ENCODE measurements around the gene SLCO2B1. TPM values are rescaled to one million over a fixed set of nuclear protein-coding genes. Genes with fewer than 3 reads are reported as not detected.
"Not testable (repeated sequence)": the region's sequence is repeated elsewhere in the genome, so short reads cannot be mapped to it uniquely, and the experiment has no call there.

Gene SLCO2B1, protein sequence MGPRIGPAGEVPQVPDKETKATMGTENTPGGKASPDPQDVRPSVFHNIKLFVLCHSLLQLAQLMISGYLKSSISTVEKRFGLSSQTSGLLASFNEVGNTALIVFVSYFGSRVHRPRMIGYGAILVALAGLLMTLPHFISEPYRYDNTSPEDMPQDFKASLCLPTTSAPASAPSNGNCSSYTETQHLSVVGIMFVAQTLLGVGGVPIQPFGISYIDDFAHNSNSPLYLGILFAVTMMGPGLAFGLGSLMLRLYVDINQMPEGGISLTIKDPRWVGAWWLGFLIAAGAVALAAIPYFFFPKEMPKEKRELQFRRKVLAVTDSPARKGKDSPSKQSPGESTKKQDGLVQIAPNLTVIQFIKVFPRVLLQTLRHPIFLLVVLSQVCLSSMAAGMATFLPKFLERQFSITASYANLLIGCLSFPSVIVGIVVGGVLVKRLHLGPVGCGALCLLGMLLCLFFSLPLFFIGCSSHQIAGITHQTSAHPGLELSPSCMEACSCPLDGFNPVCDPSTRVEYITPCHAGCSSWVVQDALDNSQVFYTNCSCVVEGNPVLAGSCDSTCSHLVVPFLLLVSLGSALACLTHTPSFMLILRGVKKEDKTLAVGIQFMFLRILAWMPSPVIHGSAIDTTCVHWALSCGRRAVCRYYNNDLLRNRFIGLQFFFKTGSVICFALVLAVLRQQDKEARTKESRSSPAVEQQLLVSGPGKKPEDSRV
- total RNA-seq: 10 to 100 TPM in 1 of 4 donors, 1 to 10 TPM in 3; 1.9 to 17.6 (median 5.0) TPM

DNA sequence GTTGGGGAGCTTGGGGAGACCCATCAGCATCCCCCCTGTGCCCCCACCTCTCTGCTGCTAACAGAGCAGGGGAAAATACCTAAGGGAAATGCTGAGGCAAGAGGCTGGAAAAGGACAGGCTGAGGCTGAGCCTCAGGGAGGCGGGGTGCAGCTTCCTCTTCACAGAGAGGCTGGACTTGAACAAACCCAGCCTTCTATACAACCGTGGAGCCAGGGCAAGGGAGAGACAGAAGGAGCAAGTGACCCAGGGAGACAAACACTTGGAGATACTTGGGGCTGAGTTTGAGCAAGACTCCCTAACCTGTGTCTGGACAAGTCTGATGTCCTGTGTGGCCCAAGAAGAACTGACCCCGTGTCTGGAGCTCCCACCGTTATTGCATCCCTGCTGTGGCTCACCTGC is at the start of gene SLCO2B1:
SLCO2B1 (plus strand) TSS at position 229 of the 400 bp plus-strand sequence. CDS start 275 bp downstream, outside the sequence.
- H3K36me3 ChIP-seq: no peaks in the 10 kb centered on the region
- in situ Hi-C loops (cut with MboI; ENCODE audit: low sequenced_read_pairs in 4 of 4): no loop called here
- peak within 1 kb of the TSS in 2 of 4 donors; percentile 22 to 56 for H3K27ac ChIP-seq
- no peaks in the 10 kb centered on the region for H3K27me3 ChIP-seq
- intact Hi-C loops (cut with DNase I; ENCODE audit: low total_unique reads): no loop called here
- H3K4me1 ChIP-seq: peaks cover 0 to 7% of the 10 kb centered on the region in 2 donors
- ATAC-seq (peak; percentile 39 to 53), DNase-seq (no peak)
- H3K4me3 ChIP-seq: peak within 1 kb of the TSS in 3 of 4 donors; percentile 23 to 41 (median 39)
- no peaks in the 10 kb centered on the region for H3K9me3 ChIP-seq
- no peak for TF ChIP-seq POLR2A (IDR thresholded peaks at IDR 0.05)
- TF ChIP-seq, protein P1, sequence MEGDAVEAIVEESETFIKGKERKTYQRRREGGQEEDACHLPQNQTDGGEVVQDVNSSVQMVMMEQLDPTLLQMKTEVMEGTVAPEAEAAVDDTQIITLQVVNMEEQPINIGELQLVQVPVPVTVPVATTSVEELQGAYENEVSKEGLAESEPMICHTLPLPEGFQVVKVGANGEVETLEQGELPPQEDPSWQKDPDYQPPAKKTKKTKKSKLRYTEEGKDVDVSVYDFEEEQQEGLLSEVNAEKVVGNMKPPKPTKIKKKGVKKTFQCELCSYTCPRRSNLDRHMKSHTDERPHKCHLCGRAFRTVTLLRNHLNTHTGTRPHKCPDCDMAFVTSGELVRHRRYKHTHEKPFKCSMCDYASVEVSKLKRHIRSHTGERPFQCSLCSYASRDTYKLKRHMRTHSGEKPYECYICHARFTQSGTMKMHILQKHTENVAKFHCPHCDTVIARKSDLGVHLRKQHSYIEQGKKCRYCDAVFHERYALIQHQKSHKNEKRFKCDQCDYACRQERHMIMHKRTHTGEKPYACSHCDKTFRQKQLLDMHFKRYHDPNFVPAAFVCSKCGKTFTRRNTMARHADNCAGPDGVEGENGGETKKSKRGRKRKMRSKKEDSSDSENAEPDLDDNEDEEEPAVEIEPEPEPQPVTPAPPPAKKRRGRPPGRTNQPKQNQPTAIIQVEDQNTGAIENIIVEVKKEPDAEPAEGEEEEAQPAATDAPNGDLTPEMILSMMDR (IDR thresholded peaks at IDR 0.05 in 4 of 5, conservative IDR thresholded peaks at IDR 0.05 in 1 of 5): no peak

DNA sequence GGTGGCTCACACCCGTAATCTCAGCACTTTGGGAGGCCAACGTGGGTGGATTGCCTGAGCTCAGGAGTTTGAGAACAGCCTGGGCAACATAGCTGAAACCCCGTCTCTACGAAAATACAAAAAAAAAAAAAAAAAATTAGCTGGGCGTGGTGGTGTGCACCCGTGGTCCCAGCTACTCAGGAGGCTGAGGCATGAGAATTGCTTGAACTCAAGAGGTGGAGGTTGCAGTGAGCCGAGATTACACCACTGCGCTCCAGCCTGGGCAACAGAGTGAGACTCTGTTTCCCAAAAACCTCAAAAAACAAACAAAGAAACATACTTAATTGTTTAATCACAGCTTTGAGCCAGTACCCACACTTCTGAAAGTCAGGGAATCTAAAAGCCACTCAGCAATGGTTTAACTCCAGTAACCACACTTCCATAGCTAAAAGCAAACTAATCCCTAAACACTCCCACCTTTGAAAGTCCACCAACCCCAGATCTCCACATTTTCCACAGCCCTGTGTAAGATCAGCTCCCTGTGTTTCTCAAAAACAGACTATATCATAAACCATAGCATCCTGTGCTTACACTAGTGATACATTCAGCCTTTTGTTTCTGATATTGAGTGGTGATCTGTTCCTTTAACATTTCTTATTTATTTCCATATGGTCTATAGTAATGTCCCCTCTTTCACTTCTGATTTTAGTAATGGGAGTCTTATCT is 49.3 kb upstream of the SLCO2B1 start:
- Histone ChIP-seq H3K36me3 (no peaks in the 10 kb centered on the region), H3K4me3 (no peak overlapping the region), H3K9me3 (no peaks in the 10 kb centered on the region), H3K27ac (no peak overlapping the region), H3K4me1 (no peaks in the 10 kb centered on the region), H3K27me3 (peaks cover 0 to 11% (median 0%) of the 10 kb centered on the region in 3 donors)
- DNase-seq (no peak), ATAC-seq (no peak)
- no peak for TF ChIP-seq POLR2A (IDR thresholded peaks at IDR 0.05)
- TF ChIP-seq, protein P1 (IDR thresholded peaks at IDR 0.05 in 4 of 5, conservative IDR thresholded peaks at IDR 0.05 in 1 of 5): no peak
- in situ Hi-C loops (cut with MboI; ENCODE audit: low sequenced_read_pairs in 4 of 4): no loop called here
- intact Hi-C loops (cut with DNase I; ENCODE audit: low total_unique reads): no loop called here

DNA sequence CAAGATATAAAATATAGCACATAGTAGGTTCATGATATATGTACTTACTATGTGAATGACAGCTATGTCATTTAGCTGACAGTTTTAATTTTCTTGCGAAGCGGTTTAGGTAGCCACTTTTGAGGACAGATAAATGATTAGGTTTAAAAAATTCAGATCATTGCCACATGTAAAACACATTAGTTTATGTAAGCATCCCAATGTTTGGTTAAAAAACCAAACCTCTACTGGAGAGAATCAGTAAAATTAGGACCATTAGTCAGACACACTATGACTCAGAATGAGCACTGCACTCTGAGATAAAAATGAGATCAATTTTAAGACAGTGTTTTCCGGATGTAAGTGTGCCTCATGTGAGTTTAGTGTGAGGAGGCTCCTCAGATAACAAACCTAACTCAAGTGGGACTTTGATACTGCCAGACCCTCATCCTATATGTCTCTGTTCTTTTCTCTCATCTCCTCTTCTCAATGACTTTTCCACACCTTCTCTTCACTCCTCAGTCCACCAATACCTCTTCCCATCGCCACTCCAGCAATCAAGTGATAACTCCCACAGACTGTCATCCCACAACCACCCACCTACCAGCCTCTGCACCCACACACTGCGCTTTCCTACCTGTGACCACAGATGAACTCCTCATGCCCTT is 47.4 kb upstream of the SLCO2B1 start:
- in situ Hi-C loops (cut with MboI; ENCODE audit: low sequenced_read_pairs in 4 of 4) (no loop called here), intact Hi-C loops (cut with DNase I; ENCODE audit: low total_unique reads) (no loop called here)

DNA sequence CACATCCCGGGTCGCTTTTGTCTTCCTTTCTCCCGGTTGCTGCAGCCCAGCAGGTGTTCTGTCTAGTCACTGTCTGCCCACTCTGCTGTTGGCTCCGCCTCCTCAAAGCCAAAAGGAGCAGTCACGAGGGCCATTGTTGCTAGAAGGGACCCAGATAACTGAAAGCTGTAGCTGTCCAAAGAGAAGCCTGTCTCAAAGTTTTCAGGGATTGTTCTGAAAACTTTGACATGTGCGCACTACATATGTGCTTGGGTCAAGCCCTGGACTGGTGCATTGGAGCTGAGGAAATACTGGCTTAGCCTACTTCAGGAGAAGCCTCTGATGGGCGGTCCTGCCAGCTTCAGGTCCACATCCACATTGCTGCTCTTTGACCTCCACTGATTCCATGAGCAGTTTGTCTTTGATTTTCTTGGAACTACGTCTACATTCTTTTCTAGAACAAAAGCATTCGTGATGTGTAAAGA is 45.4 kb upstream of the SLCO2B1 start:
- no peak overlapping the region for H3K4me3 ChIP-seq
- intact Hi-C loops (cut with DNase I; ENCODE audit: low total_unique reads): no loop called here
- peaks cover 0 to 3% (median 0%) of the 10 kb centered on the region in 3 donors for H3K27me3 ChIP-seq
- no peak overlapping the region for H3K27ac ChIP-seq
- ATAC-seq (no peak), DNase-seq (no peak)
- H3K9me3 ChIP-seq: no peaks in the 10 kb centered on the region
- H3K4me1 ChIP-seq: no peaks in the 10 kb centered on the region
- no peaks in the 10 kb centered on the region for H3K36me3 ChIP-seq
- in situ Hi-C loops (cut with MboI; ENCODE audit: low sequenced_read_pairs in 4 of 4): no loop called here
- no peak for TF ChIP-seq POLR2A (IDR thresholded peaks at IDR 0.05)

More for the DNA sequence above, 47.4 kb upstream of the SLCO2B1 start:
- H3K4me1 ChIP-seq: no peaks in the 10 kb centered on the region
- H3K4me3 ChIP-seq: no peak overlapping the region
- ATAC-seq (no peak), DNase-seq (no peak)
- peaks cover 0 to 3% (median 0%) of the 10 kb centered on the region in 3 donors for H3K27me3 ChIP-seq
- H3K36me3 ChIP-seq: no peaks in the 10 kb centered on the region
- no peak overlapping the region for H3K27ac ChIP-seq
- TF ChIP-seq POLR2A (IDR thresholded peaks at IDR 0.05): no peak
- TF ChIP-seq, protein P1 (IDR thresholded peaks at IDR 0.05 in 4 of 5, conservative IDR thresholded peaks at IDR 0.05 in 1 of 5): no peak
- no peaks in the 10 kb centered on the region for H3K9me3 ChIP-seq

DNA sequence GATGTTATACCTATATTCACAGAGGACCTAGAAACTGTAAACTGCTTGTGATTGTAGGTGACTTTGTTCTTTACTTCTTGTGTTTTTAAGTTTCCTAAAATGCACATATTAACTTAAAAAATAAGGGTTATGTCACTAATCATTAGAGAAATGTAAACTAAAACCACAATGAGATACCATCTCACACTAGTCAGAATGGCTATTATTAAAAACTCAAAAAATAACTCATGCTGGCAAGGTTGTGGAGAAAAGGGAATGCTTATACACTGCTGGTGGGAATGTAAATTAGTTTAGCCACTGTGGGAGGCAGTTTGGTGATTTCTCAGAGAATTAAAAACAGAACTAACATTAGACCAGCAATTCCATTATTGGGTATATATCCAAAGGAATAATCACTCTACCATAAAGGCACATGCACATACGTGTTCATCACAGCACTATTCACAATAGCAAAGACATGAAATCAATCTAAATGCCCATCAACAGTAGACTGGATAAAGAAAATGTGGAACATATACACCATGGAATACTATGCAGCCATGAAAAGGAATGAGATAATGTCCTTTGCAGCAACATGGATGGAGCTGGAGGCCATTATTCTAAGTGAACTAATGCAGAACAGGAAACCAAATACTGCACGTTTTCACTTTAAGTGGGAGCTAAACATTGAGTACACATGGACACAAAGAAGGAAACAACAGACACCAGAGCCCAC is 44.8 kb upstream of the SLCO2B1 start:
- H3K9me3 ChIP-seq; H3K4me1 ChIP-seq; H3K4me3 ChIP-seq; H3K36me3 ChIP-seq; DNase-seq; in situ Hi-C loops (cut with MboI; ENCODE audit: low sequenced_read_pairs in 4 of 4); H3K27me3 ChIP-seq; H3K27ac ChIP-seq; intact Hi-C loops (cut with DNase I; ENCODE audit: low total_unique reads); ATAC-seq: not testable (repeated sequence)

All from gastrocnemius medialis (tissue), 4 donors.